GM19043 (cell line): ENCODE results near the gene SELENOW.
"Not testable (repeated sequence)": the region's sequence is repeated elsewhere in the genome, so short reads cannot be mapped to it uniquely, and the experiment has no call there.

Experiments
- ATAC-seq: cut with Tn5 transposase; IDR thresholded peaks from one replicate; pipeline ENCODE4 v1.9.1; 2021; ENCODE audit warnings: low read depth; ENCODE audit not compliant: unreplicated experiment

The SELENOW gene

GRCh38 chr19:47756627-47756929, 21.9 kb upstream of the SELENOW start:
- no peak for ATAC-seq

- ATAC-seq = no peak
Observed at GRCh38 chr19:47756953-47757608, 21.4 kb upstream of the SELENOW start.

- no peak for ATAC-seq
Observed at GRCh38 chr19:47757617-47758442, 20.7 kb upstream of the SELENOW start.

- ATAC-seq = no peak
Observed at GRCh38 chr19:47758443-47758804, 20.1 kb upstream of the SELENOW start.

GRCh38 chr19:47760632-47760999, 17.9 kb upstream of the SELENOW start:
- no peak for ATAC-seq

- no peak for ATAC-seq
Observed at GRCh38 chr19:47761566-47761965, 16.9 kb upstream of the SELENOW start.

- ATAC-seq = no peak
Observed at GRCh38 chr19:47762151-47762550, 16.4 kb upstream of the SELENOW start.

GRCh38 chr19:47762615-47763308, 15.7 kb upstream of the SELENOW start:
- ATAC-seq = no peak

GRCh38 chr19:47764705-47765104, 13.8 kb upstream of the SELENOW start:
- ATAC-seq = not testable (repeated sequence)

GRCh38 chr19:47765523-47766358, 12.8 kb upstream of the SELENOW start:
- no peak for ATAC-seq

GRCh38 chr19:47766359-47766620, 12.2 kb upstream of the SELENOW start:
- ATAC-seq = no peak

GRCh38 chr19:47766670-47767069, 11.8 kb upstream of the SELENOW start:
- ATAC-seq = no peak

GRCh38 chr19:47767349-47767748, 11.2 kb upstream of the SELENOW start:
- ATAC-seq = no peak

- ATAC-seq = no peak
Observed at GRCh38 chr19:47768604-47769003, 9.9 kb upstream of the SELENOW start.

- no peak for ATAC-seq
Observed at GRCh38 chr19:47769534-47769933, 9.0 kb upstream of the SELENOW start.

- ATAC-seq = not testable (repeated sequence)
Observed at GRCh38 chr19:47771291-47771690, 7.2 kb upstream of the SELENOW start.

- ATAC-seq = no peak
Observed at GRCh38 chr19:47776568-47776967, 1.9 kb upstream of the SELENOW start.

GRCh38 chr19:47777245-47778048, 1.1 kb upstream of the SELENOW start:
- ATAC-seq = not testable (repeated sequence)

- no peak for ATAC-seq
Observed at GRCh38 chr19:47778954-47779351, 450 bp downstream of the SELENOW start.

GRCh38 chr19:47779524-47780214, 1.2 kb downstream of the SELENOW start:
- ATAC-seq = no peak
